ENCODE results near the gene GET3. TPM values are rescaled to one million over a fixed set of nuclear protein-coding genes. Genes with fewer than 3 reads are reported as not detected.
A peak's percentile ranks its signal among the peaks of the same experiment; 100 is the strongest.

The GET3 gene
- total RNA-seq, 4 donors from 2014 or later: 52.6 to 85.1 (median 70.5) TPM

DNA sequence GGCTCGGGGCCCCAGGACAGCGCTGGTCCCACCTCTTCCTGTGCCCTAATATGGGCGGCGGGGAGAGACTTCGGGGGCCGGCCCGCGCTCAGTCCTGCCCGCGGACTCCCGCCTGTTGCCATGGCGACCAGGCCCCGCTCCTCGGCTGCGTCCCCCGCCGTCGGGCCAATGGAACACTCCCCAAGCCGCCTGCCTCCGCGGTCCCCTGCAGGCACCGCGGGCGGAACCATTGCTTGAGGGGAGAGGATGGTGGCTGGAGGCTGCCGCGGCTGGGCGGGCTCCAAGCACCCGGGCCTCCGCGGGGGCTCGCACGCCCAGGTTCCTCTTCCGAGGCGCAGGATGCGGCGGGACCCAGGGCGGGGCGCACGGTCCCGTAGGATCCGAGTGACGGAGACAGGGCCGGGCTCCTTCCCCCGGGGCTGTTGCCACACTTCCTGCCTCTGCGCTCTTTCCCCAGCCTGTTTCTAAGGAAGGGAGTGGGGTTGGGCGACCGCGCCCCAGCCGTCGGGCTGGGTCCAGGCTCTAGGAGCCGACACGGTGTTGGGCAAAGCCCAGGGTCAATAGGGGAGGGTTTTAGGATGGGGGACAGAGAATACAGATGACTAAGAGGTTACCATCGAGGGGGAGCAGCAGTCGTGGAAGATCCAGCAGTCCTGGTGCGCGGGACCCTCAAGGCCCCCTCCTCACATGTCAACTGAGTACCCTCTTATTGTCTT, 52.8 kb downstream of the GET3 start:
- Histone ChIP-seq H3K9me3 (no peaks in the 10 kb centered on the region), H3K27me3 (no peaks in the 10 kb centered on the region), H3K4me3 (peak overlapping the region; percentile 91 to 98 (median 94)), H3K36me3 (no peaks in the 10 kb centered on the region), H3K4me1 (peaks cover 45 to 46% of the 10 kb centered on the region in 2 donors), H3K27ac (peak overlapping the region; percentile 99 to 100 (median 100))
- intact Hi-C loops (cut with DNase I; ENCODE audit: low total_unique reads) (loop anchor here (5.0 kb wide), 4 partner anchors 68 to 1057 kb away; partner anchors contain the start of genes FARSA, IER2, STX10 and TNPO2), in situ Hi-C loops (cut with MboI; ENCODE audit: low sequenced_read_pairs in 4 of 4) (no loop called here)
- ATAC-seq (peak; percentile 32 to 34), DNase-seq (peak; percentile 89 to 90)
- TF ChIP-seq POLR2A (IDR thresholded peaks at IDR 0.05): peak; percentile 88 to 93
- TF ChIP-seq, protein P1, sequence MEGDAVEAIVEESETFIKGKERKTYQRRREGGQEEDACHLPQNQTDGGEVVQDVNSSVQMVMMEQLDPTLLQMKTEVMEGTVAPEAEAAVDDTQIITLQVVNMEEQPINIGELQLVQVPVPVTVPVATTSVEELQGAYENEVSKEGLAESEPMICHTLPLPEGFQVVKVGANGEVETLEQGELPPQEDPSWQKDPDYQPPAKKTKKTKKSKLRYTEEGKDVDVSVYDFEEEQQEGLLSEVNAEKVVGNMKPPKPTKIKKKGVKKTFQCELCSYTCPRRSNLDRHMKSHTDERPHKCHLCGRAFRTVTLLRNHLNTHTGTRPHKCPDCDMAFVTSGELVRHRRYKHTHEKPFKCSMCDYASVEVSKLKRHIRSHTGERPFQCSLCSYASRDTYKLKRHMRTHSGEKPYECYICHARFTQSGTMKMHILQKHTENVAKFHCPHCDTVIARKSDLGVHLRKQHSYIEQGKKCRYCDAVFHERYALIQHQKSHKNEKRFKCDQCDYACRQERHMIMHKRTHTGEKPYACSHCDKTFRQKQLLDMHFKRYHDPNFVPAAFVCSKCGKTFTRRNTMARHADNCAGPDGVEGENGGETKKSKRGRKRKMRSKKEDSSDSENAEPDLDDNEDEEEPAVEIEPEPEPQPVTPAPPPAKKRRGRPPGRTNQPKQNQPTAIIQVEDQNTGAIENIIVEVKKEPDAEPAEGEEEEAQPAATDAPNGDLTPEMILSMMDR (IDR thresholded peaks at IDR 0.05 in 4 of 5, conservative IDR thresholded peaks at IDR 0.05 in 1 of 5): no peak

DNA sequence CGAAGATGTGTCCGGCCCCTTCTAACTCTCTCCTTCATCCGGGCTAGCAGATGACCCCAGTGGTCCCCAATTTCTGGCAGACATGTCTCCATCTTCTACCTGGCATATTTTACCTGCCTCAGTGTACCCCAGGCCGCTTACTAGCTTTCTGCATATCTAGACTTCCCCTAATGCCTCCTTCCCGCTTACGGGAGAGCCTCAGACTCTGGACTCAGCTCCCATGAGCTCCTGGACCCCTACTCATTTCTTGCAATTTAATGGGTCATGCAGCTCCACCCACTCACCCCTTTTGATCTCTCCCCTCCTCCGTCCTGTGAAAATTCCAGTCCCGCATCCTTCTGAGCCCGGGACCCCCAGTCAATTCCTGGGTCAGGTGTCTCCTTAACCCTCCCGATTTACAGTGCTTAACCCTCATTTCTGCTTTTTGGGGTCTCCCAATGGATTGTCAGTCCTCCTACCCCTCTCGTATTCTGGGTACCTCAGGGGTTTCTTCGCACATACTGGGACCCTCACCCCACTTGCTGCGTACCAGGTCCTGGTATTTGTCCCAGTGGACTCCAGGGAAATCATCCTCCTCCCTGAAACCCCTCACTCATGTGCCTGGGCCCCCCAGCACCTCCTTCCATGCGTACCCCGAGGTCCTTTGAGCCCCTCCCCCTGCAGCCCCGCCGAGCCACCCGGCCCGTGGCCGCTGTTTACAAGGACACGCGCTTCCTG, 53.5 kb downstream of the GET3 start:
- intact Hi-C loops (cut with DNase I; ENCODE audit: low total_unique reads): loop anchor here (5.0 kb wide), 4 partner anchors 68 to 1057 kb away; partner anchors contain the start of genes FARSA, IER2, STX10 and TNPO2
- Histone ChIP-seq H3K27me3 (no peaks in the 10 kb centered on the region), H3K36me3 (no peaks in the 10 kb centered on the region), H3K4me1 (peaks cover 45% of the 10 kb centered on the region in 2 donors), H3K4me3 (peak overlapping the region; percentile 91 to 98 (median 94)), H3K9me3 (no peaks in the 10 kb centered on the region), H3K27ac (peak overlapping the region; percentile 99 to 100 (median 100))
- no peak for ATAC-seq
- no peak for DNase-seq
- in situ Hi-C loops (cut with MboI; ENCODE audit: low sequenced_read_pairs in 4 of 4): no loop called here
- TF ChIP-seq POLR2A (IDR thresholded peaks at IDR 0.05): no peak
- TF ChIP-seq, protein P1 (IDR thresholded peaks at IDR 0.05 in 4 of 5, conservative IDR thresholded peaks at IDR 0.05 in 1 of 5): no peak

DNA sequence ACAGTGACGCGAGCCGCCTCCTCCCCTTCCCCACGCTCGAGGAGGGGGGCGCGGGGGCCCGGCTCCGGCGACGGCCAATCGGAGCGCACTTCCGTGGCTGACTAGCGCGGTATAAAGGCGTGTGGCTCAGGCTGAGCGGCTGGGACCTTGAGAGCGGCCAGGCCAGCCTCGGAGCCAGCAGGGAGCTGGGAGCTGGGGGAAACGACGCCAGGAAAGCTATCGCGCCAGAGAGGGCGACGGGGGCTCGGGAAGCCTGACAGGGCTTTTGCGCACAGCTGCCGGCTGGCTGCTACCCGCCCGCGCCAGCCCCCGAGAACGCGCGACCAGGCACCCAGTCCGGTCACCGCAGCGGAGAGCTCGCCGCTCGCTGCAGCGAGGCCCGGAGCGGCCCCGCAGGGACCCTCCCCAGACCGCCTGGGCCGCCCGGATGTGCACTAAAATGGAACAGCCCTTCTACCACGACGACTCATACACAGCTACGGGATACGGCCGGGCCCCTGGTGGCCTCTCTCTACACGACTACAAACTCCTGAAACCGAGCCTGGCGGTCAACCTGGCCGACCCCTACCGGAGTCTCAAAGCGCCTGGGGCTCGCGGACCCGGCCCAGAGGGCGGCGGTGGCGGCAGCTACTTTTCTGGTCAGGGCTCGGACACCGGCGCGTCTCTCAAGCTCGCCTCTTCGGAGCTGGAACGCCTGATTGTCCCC, 54.2 kb downstream of the GET3 start, which contains the start of gene JUNB:
Gene JUNB (plus strand): TSS at position 142 of the 706 bp plus-strand sequence. CDS start 286 bp downstream, at position 428.
- peak; percentile 96 to 97 for DNase-seq
- Histone ChIP-seq H3K4me1 (peaks cover 38 to 45% of the 10 kb centered on the region in 2 donors), H3K36me3 (no peaks in the 10 kb centered on the region), H3K9me3 (no peaks in the 10 kb centered on the region), H3K27ac (peak within 1 kb of the TSS; percentile 99 to 100 (median 100)), H3K27me3 (no peaks in the 10 kb centered on the region), H3K4me3 (peak within 1 kb of the TSS; percentile 91 to 98 (median 94))
- ATAC-seq: peak; percentile 48 to 50
- in situ Hi-C loops (cut with MboI; ENCODE audit: low sequenced_read_pairs in 4 of 4): no loop called here
- TF ChIP-seq, protein P1 (IDR thresholded peaks at IDR 0.05 in 4 of 5, conservative IDR thresholded peaks at IDR 0.05 in 1 of 5): peak in 3 of 5 experiments; percentile 10 to 17 (median 16)
- TF ChIP-seq POLR2A (IDR thresholded peaks at IDR 0.05): peak; percentile 100
- intact Hi-C loops (cut with DNase I; ENCODE audit: low total_unique reads): loop anchor here (5.0 kb wide), 4 partner anchors 69 to 1056 kb away; partner anchors contain the start of genes FARSA, IER2, STX10 and TNPO2

DNA sequence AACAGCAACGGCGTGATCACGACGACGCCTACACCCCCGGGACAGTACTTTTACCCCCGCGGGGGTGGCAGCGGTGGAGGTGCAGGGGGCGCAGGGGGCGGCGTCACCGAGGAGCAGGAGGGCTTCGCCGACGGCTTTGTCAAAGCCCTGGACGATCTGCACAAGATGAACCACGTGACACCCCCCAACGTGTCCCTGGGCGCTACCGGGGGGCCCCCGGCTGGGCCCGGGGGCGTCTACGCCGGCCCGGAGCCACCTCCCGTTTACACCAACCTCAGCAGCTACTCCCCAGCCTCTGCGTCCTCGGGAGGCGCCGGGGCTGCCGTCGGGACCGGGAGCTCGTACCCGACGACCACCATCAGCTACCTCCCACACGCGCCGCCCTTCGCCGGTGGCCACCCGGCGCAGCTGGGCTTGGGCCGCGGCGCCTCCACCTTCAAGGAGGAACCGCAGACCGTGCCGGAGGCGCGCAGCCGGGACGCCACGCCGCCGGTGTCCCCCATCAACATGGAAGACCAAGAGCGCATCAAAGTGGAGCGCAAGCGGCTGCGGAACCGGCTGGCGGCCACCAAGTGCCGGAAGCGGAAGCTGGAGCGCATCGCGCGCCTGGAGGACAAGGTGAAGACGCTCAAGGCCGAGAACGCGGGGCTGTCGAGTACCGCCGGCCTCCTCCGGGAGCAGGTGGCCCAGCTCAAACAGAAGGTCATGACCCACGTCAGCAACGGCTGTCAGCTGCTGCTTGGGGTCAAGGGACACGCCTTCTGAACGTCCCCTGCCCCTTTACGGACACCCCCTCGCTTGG, 55.0 kb downstream of the GET3 start:
- intact Hi-C loops (cut with DNase I; ENCODE audit: low total_unique reads) (loop anchor here (5.0 kb wide), 4 partner anchors 70 to 1055 kb away; partner anchors contain the start of genes FARSA, IER2, STX10 and TNPO2), in situ Hi-C loops (cut with MboI; ENCODE audit: low sequenced_read_pairs in 4 of 4) (no loop called here)
- DNase-seq: peak; percentile 81 to 86

More for the DNA sequence above, 55.0 kb downstream of the GET3 start:
- peak overlapping the region; percentile 99 to 100 (median 100) for H3K27ac ChIP-seq
- no peaks in the 10 kb centered on the region for H3K36me3 ChIP-seq
- no peaks in the 10 kb centered on the region for H3K9me3 ChIP-seq
- peak; percentile 9 to 24 for ATAC-seq
- TF ChIP-seq, protein P1 (IDR thresholded peaks at IDR 0.05 in 4 of 5, conservative IDR thresholded peaks at IDR 0.05 in 1 of 5): peak in 1 of 5 experiments; percentile 11
- peak; percentile 71 to 78 for TF ChIP-seq POLR2A (IDR thresholded peaks at IDR 0.05)
- H3K4me3 ChIP-seq: peak overlapping the region; percentile 91 to 98 (median 94)
- peaks cover 33 to 40% of the 10 kb centered on the region in 2 donors for H3K4me1 ChIP-seq
- no peaks in the 10 kb centered on the region for H3K27me3 ChIP-seq
